HG03457 (cell line): ENCODE data around the gene AMER1.

Experiments used
- ATAC-seq: cut with Tn5 transposase; IDR thresholded peaks from one replicate; pipeline ENCODE4 v1.9.1; 2021; ENCODE audit warnings: moderate number of reproducible peaks; ENCODE audit not compliant: unreplicated experiment

The AMER1 gene

GRCh38 chrX:64186974-64187761, 18.3 kb downstream of the AMER1 start:
- ATAC-seq = no peak

GRCh38 chrX:64184396-64184795, 21.1 kb downstream of the AMER1 start:
- no peak for ATAC-seq

- no peak for ATAC-seq
Observed at GRCh38 chrX:64182208-64182607, 23.3 kb downstream of the AMER1 start.

- no peak for ATAC-seq
Observed at GRCh38 chrX:64176876-64177275, 28.6 kb downstream of the AMER1 start.

- ATAC-seq = no peak
Observed at GRCh38 chrX:64169988-64170387, 35.5 kb downstream of the AMER1 start.

- ATAC-seq = no peak
Observed at GRCh38 chrX:64152857-64153256, 52.7 kb downstream of the AMER1 start.

- ATAC-seq = no peak
Observed at GRCh38 chrX:64151911-64152310, 53.6 kb downstream of the AMER1 start.

- no peak for ATAC-seq
Observed at GRCh38 chrX:64150775-64151174, 54.7 kb downstream of the AMER1 start.
